ENCODE results near the gene ARID1B. TPM values are rescaled to one million over a fixed set of nuclear protein-coding genes. Genes with fewer than 3 reads are reported as not detected.

Gene ARID1B
- total RNA-seq, 2 donors from 2014 or later = 43.9 to 44.6 TPM

GRCh38 chr6:157166784-157167183, 389.6 kb downstream of the ARID1B start:
- TF ChIP-seq CTCF (IDR thresholded peaks at IDR 0.05) = no peak
- Histone ChIP-seq H3K27me3 (no peaks in the 10 kb centered on the region), H3K36me3 (peaks cover 12% of the 10 kb centered on the region), H3K27ac (no peak overlapping the region), H3K4me1 (peaks cover 0 to 11% of the 10 kb centered on the region in 2 donors), H3K4me3 (no peak overlapping the region), H3K9me3 (no peaks in the 10 kb centered on the region)
- no peak for DNase-seq (ENCODE audit: low spot score)

GRCh38 chr6:157167837-157168236, 390.7 kb downstream of the ARID1B start:
- DNase-seq (ENCODE audit: low spot score) = no peak
- Histone ChIP-seq H3K27ac (no peak overlapping the region), H3K36me3 (peaks cover 12% of the 10 kb centered on the region), H3K4me3 (no peak overlapping the region), H3K4me1 (peaks cover 0 to 16% of the 10 kb centered on the region in 2 donors), H3K9me3 (no peaks in the 10 kb centered on the region), H3K27me3 (no peaks in the 10 kb centered on the region)
- no peak for TF ChIP-seq CTCF (IDR thresholded peaks at IDR 0.05)

GRCh38 chr6:157168471-157168870, 391.3 kb downstream of the ARID1B start:
- no peak for DNase-seq (ENCODE audit: low spot score)
- H3K27ac ChIP-seq = no peak overlapping the region
- H3K4me3 ChIP-seq = no peak overlapping the region

GRCh38 chr6:157169226-157169625, 392.0 kb downstream of the ARID1B start:
- peak overlapping the region in 1 of 2 donors; percentile 15 for H3K27ac ChIP-seq
- peaks cover 0 to 14% of the 10 kb centered on the region in 2 donors for H3K4me1 ChIP-seq
- peaks cover 12% of the 10 kb centered on the region for H3K36me3 ChIP-seq
- H3K9me3 ChIP-seq = no peaks in the 10 kb centered on the region
- H3K27me3 ChIP-seq = no peaks in the 10 kb centered on the region
- no peak for TF ChIP-seq CTCF (IDR thresholded peaks at IDR 0.05)
- DNase-seq (ENCODE audit: low spot score) = no peak
- no peak overlapping the region for H3K4me3 ChIP-seq

More at GRCh38 chr6:157168471-157168870, 391.3 kb downstream of the ARID1B start:
- peaks cover 0 to 14% of the 10 kb centered on the region in 2 donors for H3K4me1 ChIP-seq
- TF ChIP-seq CTCF (IDR thresholded peaks at IDR 0.05) = no peak
- H3K36me3 ChIP-seq = peaks cover 12% of the 10 kb centered on the region
- no peaks in the 10 kb centered on the region for H3K9me3 ChIP-seq
- H3K27me3 ChIP-seq = no peaks in the 10 kb centered on the region

- no peak for TF ChIP-seq CTCF (IDR thresholded peaks at IDR 0.05)
- peaks cover 12% of the 10 kb centered on the region for H3K36me3 ChIP-seq
- no peak for DNase-seq (ENCODE audit: low spot score)
- H3K27me3 ChIP-seq = no peaks in the 10 kb centered on the region
- H3K27ac ChIP-seq = peak overlapping the region in 1 of 2 donors; percentile 15
- peaks cover 0 to 14% of the 10 kb centered on the region in 2 donors for H3K4me1 ChIP-seq
- H3K9me3 ChIP-seq = no peaks in the 10 kb centered on the region
- H3K4me3 ChIP-seq = no peak overlapping the region
These were observed 392.5 kb downstream of the ARID1B start for GRCh38 chr6:157169656-157170055.

GRCh38 chr6:157170535-157170934, 393.4 kb downstream of the ARID1B start:
- Histone ChIP-seq H3K9me3 (no peaks in the 10 kb centered on the region), H3K4me3 (no peak overlapping the region), H3K4me1 (peaks cover 0 to 14% of the 10 kb centered on the region in 2 donors), H3K27me3 (no peaks in the 10 kb centered on the region), H3K36me3 (peaks cover 12% of the 10 kb centered on the region), H3K27ac (peak overlapping the region in 1 of 2 donors; percentile 15)
- TF ChIP-seq CTCF (IDR thresholded peaks at IDR 0.05) = no peak
- DNase-seq (ENCODE audit: low spot score) = no peak
